ENCODE measurements around the gene MUC5B.

The MUC5B gene

GRCh38 chr11:1226226-1226985 is 3.5 kb downstream of the MUC5B start:
- Histone ChIP-seq H3K36me3 (no peaks in the 10 kb centered on the region), H3K27me3 (peaks cover 32% of the 10 kb centered on the region), H3K4me2 (no peak overlapping the region), H3K27ac (no peak overlapping the region), H3K4me3 (no peak overlapping the region), H3K9me3 (no peaks in the 10 kb centered on the region), H3K9ac (no peak overlapping the region), H4K20me1 (peaks cover 6% of the 10 kb centered on the region; the same call in 1 of the 2 replicates), H3K4me1 (peaks cover 8% of the 10 kb centered on the region)
- TF ChIP-seq Cebpa-rat (IDR thresholded peaks at IDR 0.05): no peak

GRCh38 chr11:1226986-1227550 is 4.2 kb downstream of the MUC5B start:
- no peak overlapping the region for H3K4me2 ChIP-seq
- no peak overlapping the region for H3K9ac ChIP-seq
- peaks cover 13% of the 10 kb centered on the region for H3K4me1 ChIP-seq
- H3K4me3 ChIP-seq: no peak overlapping the region
- no peak overlapping the region for H3K27ac ChIP-seq
- H3K27me3 ChIP-seq: peaks cover 25% of the 10 kb centered on the region
- H3K9me3 ChIP-seq: no peaks in the 10 kb centered on the region
- no peaks in the 10 kb centered on the region for H3K36me3 ChIP-seq
- H4K20me1 ChIP-seq: peaks cover 6% of the 10 kb centered on the region; the same call in 1 of the 2 replicates
- no peak for TF ChIP-seq Cebpa-rat (IDR thresholded peaks at IDR 0.05)

- no peak overlapping the region for H3K27ac ChIP-seq
- H3K4me1 ChIP-seq: peaks cover 13% of the 10 kb centered on the region
- no peak overlapping the region for H3K4me2 ChIP-seq
- TF ChIP-seq Cebpa-rat (IDR thresholded peaks at IDR 0.05): no peak
- H4K20me1 ChIP-seq: peaks cover 6% of the 10 kb centered on the region; the same call in 1 of the 2 replicates
- peaks cover 20% of the 10 kb centered on the region for H3K27me3 ChIP-seq
- H3K9me3 ChIP-seq: no peaks in the 10 kb centered on the region
- no peak overlapping the region for H3K9ac ChIP-seq
- H3K4me3 ChIP-seq: no peak overlapping the region
- no peaks in the 10 kb centered on the region for H3K36me3 ChIP-seq
Observed at GRCh38 chr11:1227551-1228100, 4.8 kb downstream of the MUC5B start.

GRCh38 chr11:1228101-1228821 is 5.4 kb downstream of the MUC5B start:
- Histone ChIP-seq H3K4me1 (peaks cover 13% of the 10 kb centered on the region), H3K27me3 (peaks cover 21% of the 10 kb centered on the region; the same call in 1 of the 2 replicates), H3K27ac (no peak overlapping the region), H3K9me3 (no peaks in the 10 kb centered on the region), H3K4me3 (no peak overlapping the region), H3K36me3 (no peaks in the 10 kb centered on the region), H4K20me1 (peaks cover 6% of the 10 kb centered on the region; the same call in 1 of the 2 replicates), H3K9ac (no peak overlapping the region), H3K4me2 (no peak overlapping the region)
- no peak for TF ChIP-seq Cebpa-rat (IDR thresholded peaks at IDR 0.05)

- no peak for TF ChIP-seq Cebpa-rat (IDR thresholded peaks at IDR 0.05)
- Histone ChIP-seq H3K9me3 (no peaks in the 10 kb centered on the region), H3K27me3 (peaks cover 19% of the 10 kb centered on the region; the same call in 1 of the 2 replicates)
Observed at GRCh38 chr11:1228921-1229451, 6.1 kb downstream of the MUC5B start.

GRCh38 chr11:1229471-1230120 is 6.7 kb downstream of the MUC5B start:
- Histone ChIP-seq H3K27ac (no peak overlapping the region), H3K4me1 (peaks cover 13% of the 10 kb centered on the region), H3K4me3 (no peak overlapping the region), H3K9me3 (no peaks in the 10 kb centered on the region), H3K27me3 (peaks cover 17% of the 10 kb centered on the region; the same call in 1 of the 2 replicates), H3K9ac (no peak overlapping the region), H3K4me2 (no peak overlapping the region), H4K20me1 (peaks cover 6% of the 10 kb centered on the region; the same call in 1 of the 2 replicates), H3K36me3 (no peaks in the 10 kb centered on the region)
- no peak for TF ChIP-seq Cebpa-rat (IDR thresholded peaks at IDR 0.05)

More at GRCh38 chr11:1228921-1229451, 6.1 kb downstream of the MUC5B start:
- Histone ChIP-seq H3K4me2 (no peak overlapping the region), H3K4me1 (peaks cover 13% of the 10 kb centered on the region), H3K27ac (no peak overlapping the region), H4K20me1 (peaks cover 6% of the 10 kb centered on the region; the same call in 1 of the 2 replicates), H3K36me3 (no peaks in the 10 kb centered on the region), H3K9ac (no peak overlapping the region), H3K4me3 (no peak overlapping the region)

- Histone ChIP-seq H3K36me3 (no peaks in the 10 kb centered on the region), H3K4me3 (no peak overlapping the region), H3K27ac (no peak overlapping the region), H3K4me2 (no peak overlapping the region), H3K27me3 (peaks cover 15% of the 10 kb centered on the region; the same call in 1 of the 2 replicates), H3K9me3 (no peaks in the 10 kb centered on the region), H3K4me1 (peaks cover 13% of the 10 kb centered on the region), H3K9ac (no peak overlapping the region), H4K20me1 (peaks cover 6% of the 10 kb centered on the region; the same call in 1 of the 2 replicates)
- TF ChIP-seq Cebpa-rat (IDR thresholded peaks at IDR 0.05): no peak
Observed at GRCh38 chr11:1230121-1230455, 7.2 kb downstream of the MUC5B start.

- Histone ChIP-seq H3K9ac (no peak overlapping the region), H3K36me3 (no peaks in the 10 kb centered on the region), H3K4me2 (peak overlapping the region; percentile 61), H3K4me1 (peaks cover 13% of the 10 kb centered on the region), H3K9me3 (no peaks in the 10 kb centered on the region), H3K4me3 (no peak overlapping the region), H4K20me1 (peaks cover 12% of the 10 kb centered on the region; the same call in 1 of the 2 replicates), H3K27ac (no peak overlapping the region), H3K27me3 (peaks cover 15% of the 10 kb centered on the region; the same call in 1 of the 2 replicates)
- no peak for TF ChIP-seq Cebpa-rat (IDR thresholded peaks at IDR 0.05)
Observed at GRCh38 chr11:1230456-1231395, 7.9 kb downstream of the MUC5B start.
